PC-3 (cell line): ENCODE results near the gene PLEKHH2.

Experiments
- CTCF ChIP-seq: fragments of 300-600 bp; sonication (generic); conservative IDR thresholded peaks from 2 replicates; pipeline ENCODE4 v1.5.1; 2017; ENCODE audit warnings: antibody characterized with exemption, low read depth, mild to moderate bottlenecking, low read length
- EZH2 ChIP-seq: fragments of 300-600 bp; sonication (generic); IDR thresholded peaks from one replicate; pipeline ENCODE4 v1.6.1; 2017; ENCODE audit warnings: antibody characterized with exemption, mild to moderate bottlenecking, low read length; ENCODE audit not compliant: unreplicated experiment

- TF ChIP-seq CTCF (no peak), EZH2 (no peak)
These were observed 159.1 kb downstream of the PLEKHH2 start for GRCh38 chr2:43796206-43796605.
